IMR-90 (cell line): Measurements from ENCODE around the gene SPATA33. TPM values are rescaled to one million over a fixed set of nuclear protein-coding genes. Genes with fewer than 3 reads are reported as not detected.

ENCODE experiments used
- ATAC-seq: fragments of 200-7000 bp; cut with Tn5 transposase; 2 replicates; pipeline ENCODE4 v1.9.1; 2020; ENCODE audit warnings: low read depth, mild to moderate bottlenecking, moderate library complexity
- BruUV-seq: library from RNA; stranded (reverse); fragments of 400-500 nt; replicated peaks from 2 replicates; lab custom pipeline; 2021; lab: Mats Ljungman, UMichigan
- CTCF ChIA-PET: fragments of 300-600 bp; formaldehyde crosslinking; extraction: SDS; loops from one replicate; lab custom pipeline; 2021; ENCODE audit warnings: antibody characterized with exemption; lab: Yijun Ruan, JAX
- POLR2A ChIA-PET: fragments of 300-600 bp; sonication (Branson Sonifier 250); formaldehyde crosslinking; loops from one replicate; lab custom pipeline; 2022; ENCODE audit warnings: antibody characterized with exemption; ENCODE audit not compliant: unreplicated experiment; lab: Charles Lee
- DNase-seq: peaks from one replicate; pipeline ENCODE4 v3.0.0; 2013
- H2AFZ ChIP-seq: replicated peaks from 2 replicates; pipeline ENCODE3; 2013; ENCODE audit warnings: low read length, mild to moderate bottlenecking; ENCODE audit not compliant: poor library complexity
- H2AK5ac ChIP-seq: 2 replicates; pipeline ENCODE4 v1.6.1; 2013; ENCODE audit warnings: low read depth, low read length, inconsistent platforms
- H2AK9ac ChIP-seq: replicated peaks from 2 replicates; pipeline ENCODE3; 2013; ENCODE audit warnings: mild to moderate bottlenecking, low read depth, low read length, moderate library complexity; ENCODE audit not compliant: poor library complexity
- H2BK120ac ChIP-seq: 2 replicates; pipeline ENCODE4 v1.6.1; 2013; ENCODE audit warnings: low read depth, low read length, inconsistent platforms
- H2BK15ac ChIP-seq: 3 replicates; pipeline ENCODE4 v1.6.1; 2013; ENCODE audit warnings: low read depth, low read length, inconsistent platforms
- H2BK20ac ChIP-seq: 2 replicates; pipeline ENCODE4 v1.6.1; 2013; ENCODE audit warnings: low read depth, mild to moderate bottlenecking, inconsistent platforms, low read length, moderate library complexity
- H2BK5ac ChIP-seq: 2 replicates; pipeline ENCODE4 v1.6.1; 2013; ENCODE audit warnings: mild to moderate bottlenecking, low read depth, low read length, inconsistent platforms; ENCODE audit not compliant: poor library complexity, severe bottlenecking
- H3K14ac ChIP-seq: replicated peaks from 2 replicates; pipeline ENCODE4 v1.6.1; 2013; ENCODE audit warnings: low read depth, low read length, inconsistent platforms
- H3K18ac ChIP-seq: 2 replicates; pipeline ENCODE4 v1.6.1; 2013; ENCODE audit warnings: low read depth, low read length, control low read depth
- H3K23ac ChIP-seq: 2 replicates; pipeline ENCODE4 v1.6.1; 2013; ENCODE audit warnings: low read depth, low read length, inconsistent platforms
- H3K27ac ChIP-seq: 2 replicates; pipeline ENCODE4 v1.5.1; 2013; ENCODE audit warnings: mild to moderate bottlenecking, control low read depth, low read length; ENCODE audit not compliant: insufficient read depth
- H3K27me3 ChIP-seq: 2 replicates; pipeline ENCODE4 v1.6.1; 2013; ENCODE audit warnings: low read length; ENCODE audit not compliant: control insufficient read depth, insufficient read depth
- H3K36me3 ChIP-seq: 2 replicates; pipeline ENCODE4 v1.6.1; 2013; ENCODE audit warnings: low read length, mixed read lengths; ENCODE audit not compliant: control insufficient read depth, insufficient read depth
- H3K4ac ChIP-seq: 2 replicates; pipeline ENCODE4 v1.6.1; 2013; ENCODE audit warnings: low read depth, low read length, inconsistent platforms
- H3K4me1 ChIP-seq: 2 replicates; pipeline ENCODE4 v1.6.1; 2013; ENCODE audit warnings: low read length, mixed read lengths; ENCODE audit not compliant: control insufficient read depth, insufficient read depth
- H3K4me2 ChIP-seq: 2 replicates; pipeline ENCODE4 v1.6.1; 2013; ENCODE audit warnings: low read depth, mild to moderate bottlenecking, control low read depth, low read length, moderate library complexity
- H3K4me3 ChIP-seq: 2 replicates; pipeline ENCODE4 v1.5.1; 2013; ENCODE audit warnings: low read depth, mild to moderate bottlenecking, control low read depth, low read length, moderate library complexity; ENCODE audit not compliant: insufficient read depth
- H3K56ac ChIP-seq: 2 replicates; pipeline ENCODE4 v1.6.1; 2013; ENCODE audit warnings: low read length, inconsistent platforms; ENCODE audit not compliant: insufficient read depth; ENCODE audit errors: extremely low read depth
- H3K79me1 ChIP-seq, 2 experiments: 2 replicates each; pipeline ENCODE4 v1.6.1; 2013; ENCODE audit warnings: low read length in 2 of 2, inconsistent platforms in 1 of 2, low read depth in 1 of 2
- H3K9ac ChIP-seq: 2 replicates; pipeline ENCODE4 v1.6.1; 2013; ENCODE audit warnings: low read depth, low read length, control low read depth
- H3K9me1 ChIP-seq: 2 replicates; pipeline ENCODE4 v1.6.1; 2013; ENCODE audit warnings: low read length, inconsistent platforms; ENCODE audit not compliant: insufficient read depth
- H3K9me3 ChIP-seq: 2 replicates; pipeline ENCODE4 v1.6.1; 2013; ENCODE audit warnings: low read length; ENCODE audit not compliant: control insufficient read depth, insufficient read depth
- H4K20me1 ChIP-seq: 2 replicates; pipeline ENCODE4 v1.6.1; 2013; ENCODE audit warnings: low read length, inconsistent platforms; ENCODE audit not compliant: insufficient read depth
- H4K5ac ChIP-seq: 2 replicates; pipeline ENCODE4 v1.6.1; 2013; ENCODE audit warnings: mild to moderate bottlenecking, low read depth, low read length, control low read depth
- H4K8ac ChIP-seq, 2 experiments: 2 replicates each; pipeline ENCODE4 v1.6.1; 2013; ENCODE audit warnings: low read depth in 2 of 2, low read length in 2 of 2, control low read depth in 1 of 2, inconsistent platforms in 1 of 2
- H4K91ac ChIP-seq: 2 replicates; pipeline ENCODE4 v1.6.1; 2013; ENCODE audit warnings: low read depth, low read length, inconsistent platforms; ENCODE audit not compliant: insufficient read depth
- MAFK ChIP-seq: IDR thresholded peaks from 2 replicates; pipeline ENCODE4 v1.6.1; 2012; ENCODE audit warnings: low read depth, low read length, improper control_type of control experiment
- MAZ ChIP-seq: IDR thresholded peaks from 2 replicates; pipeline ENCODE4 v1.6.1; 2012; ENCODE audit warnings: low read depth, mild to moderate bottlenecking, low read length, improper control_type of control experiment, moderate library complexity, borderline replicate concordance
- MXI1 ChIP-seq: IDR thresholded peaks from 2 replicates; pipeline ENCODE4 v1.6.1; 2012; ENCODE audit warnings: low read depth, mild to moderate bottlenecking, low read length, moderate library complexity, borderline replicate concordance
- NFE2L2 ChIP-seq: fragments of 150-350 bp; IDR thresholded peaks from 2 replicates; pipeline ENCODE4 v1.6.1; 2016; ENCODE audit warnings: low read depth, mild to moderate bottlenecking, low read length
- RAD21 ChIP-seq: IDR thresholded peaks from 2 replicates; pipeline ENCODE4 v1.6.1; 2012; ENCODE audit warnings: low read length, improper control_type of control experiment
- WGBS, 2 experiments: methylation state at CpG; one replicate each; pipeline versions ENCODE4 v1.1.5 to v1.1.7; 2013; ENCODE audit warnings: missing lambda C conversion rate in 2 of 2; ENCODE audit not compliant: insufficient read length in 1 of 2; ENCODE audit errors: extremely low coverage in 2 of 2; 5-methylcytosine and 5-hydroxymethylcytosine counted together
- dilution Hi-C: fragments of 300-500 bp; cut with HindIII; formaldehyde crosslinking; loops from one replicate; pipeline ENCODE4 v1.14.3; 2018; ENCODE audit warnings: low sequenced_read_pairs; ENCODE audit not compliant: unreplicated experiment
- in situ Hi-C: fragments of 300-500 bp; cut with MboI; formaldehyde crosslinking; loops from 3 replicates; pipeline ENCODE4 v1.14.3; 2019; ENCODE audit warnings: low sequenced_read_pairs, inconsistent platforms, mixed read lengths
- intact Hi-C: fragments of 100-400 bp; cut with micrococcal nuclease; formaldehyde crosslinking; loops from 2 replicates; pipeline ENCODE4 v1.10.0; 2022
- polyA plus RNA-seq, 3 experiments: library from polyadenylated mRNA; depleted of rRNA; stranded (reverse); fragments of >200 nt; gene quantifications; 2 replicates each; pipeline ENCODE4 v1.2.3, GENCODE V29; 2012; ENCODE audit warnings: low replicate concordance in 1 of 3
- total RNA-seq: library from RNA; depleted of rRNA; stranded (reverse); fragments of >200 nt; gene quantifications from 2 replicates; pipeline ENCODE4 v1.2.3, GENCODE V29; 2012

Gene SPATA33
- total and polyA plus RNA-seq, 2 of the 4 experiments (the other 2 are of a cell fraction) = 0.90 to 3.4 TPM

DNA sequence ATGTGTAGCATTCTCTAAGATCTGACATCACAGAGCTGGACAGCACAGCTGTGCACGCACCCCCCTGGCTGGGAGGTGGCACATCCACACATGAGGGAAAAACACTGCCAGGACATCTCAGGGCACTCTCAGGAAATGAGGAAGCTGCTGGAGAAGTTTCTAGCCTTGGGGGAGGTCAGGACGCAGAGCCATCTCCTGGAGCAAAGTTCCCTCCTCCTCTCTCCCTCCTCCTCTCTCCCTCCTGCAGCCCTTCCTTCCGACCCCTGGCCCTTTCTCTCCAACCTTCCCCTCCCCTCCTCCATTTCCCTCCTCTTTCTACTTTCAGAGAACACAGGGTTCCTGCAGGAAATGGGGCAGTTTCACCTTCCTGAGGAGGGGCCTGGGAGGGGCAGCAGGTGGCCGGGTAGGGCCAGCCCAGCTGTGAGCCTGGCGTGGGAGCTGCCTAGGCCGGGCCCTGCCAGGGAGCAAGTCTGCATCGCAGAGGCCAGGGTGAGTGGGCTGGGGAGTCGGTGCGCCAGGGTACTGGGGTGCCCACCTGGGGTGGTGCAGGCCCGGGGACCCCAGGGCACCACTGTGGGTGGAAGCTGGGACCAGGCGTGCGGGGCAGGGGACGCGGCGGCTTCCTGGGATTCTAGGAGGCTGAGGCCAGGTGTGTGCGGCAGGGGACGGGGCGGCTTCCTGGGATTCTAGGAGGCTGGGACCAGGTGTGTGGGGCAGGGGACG, 44.2 kb upstream of the SPATA33 start, which contains the start of gene DPEP1:
TSS of gene DPEP1 (plus strand) at position 412 of the 723 bp plus-strand sequence. CDS start 16,769 bp downstream, outside the sequence.
- no peak within 1 kb of the TSS for H3K4ac ChIP-seq
- no peak within 1 kb of the TSS for H2BK120ac ChIP-seq
- in situ Hi-C loops = no loop called here
- H3K27ac ChIP-seq = no peak within 1 kb of the TSS
- intact Hi-C loops = no loop called here
- no peak within 1 kb of the TSS for H3K4me2 ChIP-seq
- no peaks in the 10 kb centered on the region for H3K9me3 ChIP-seq
- H4K20me1 ChIP-seq = peaks cover 6% of the 10 kb centered on the region; the same call in 1 of the 2 replicates
- no peaks in the 10 kb centered on the region for H3K79me1 ChIP-seq
- 93% methylated on average over 13 of the region's 19 CpGs; no CpG with 5 or more reads in 1 of the 2 experiments for WGBS, 2 experiments
- no peak within 1 kb of the TSS for H4K91ac ChIP-seq
- H2AK9ac ChIP-seq = no peak within 1 kb of the TSS
- TF ChIP-seq NFE2L2 = no peak
- TF ChIP-seq MAFK = no peak
- no peak for TF ChIP-seq RAD21
- TF ChIP-seq MAZ = no peak
- no peak for TF ChIP-seq MXI1
- dilution Hi-C loops = no loop called here
- 0 out of 2 replicates have a peak, but pooled peaks cover 3% of the 10 kb centered on the region for H3K9me1 ChIP-seq
- H2AK5ac ChIP-seq = no peak within 1 kb of the TSS
- peaks cover 2% of the 10 kb centered on the region; the same call in 1 of the 2 replicates for H3K27me3 ChIP-seq
- H3K36me3 ChIP-seq = no peaks in the 10 kb centered on the region
- POLR2A ChIA-PET = no interaction called here
- no peak within 1 kb of the TSS for H2BK20ac ChIP-seq
- no peak within 1 kb of the TSS for H3K56ac ChIP-seq
- H3K18ac ChIP-seq = no peak within 1 kb of the TSS
- ATAC-seq (peak; percentile 21; the same call in 1 of the 2 replicates), DNase-seq (no peak)
- BruUV-seq = no TSS peak
- no peak within 1 kb of the TSS for H3K23ac ChIP-seq
- no peaks in the 10 kb centered on the region; the same call in 1 of the 2 replicates for H3K4me1 ChIP-seq
- H2BK5ac ChIP-seq = no peak within 1 kb of the TSS
- H4K8ac ChIP-seq = no peak within 1 kb of the TSS
- no peak within 1 kb of the TSS for H3K4me3 ChIP-seq
- H2BK15ac ChIP-seq = no peak within 1 kb of the TSS
- no peak within 1 kb of the TSS for H4K5ac ChIP-seq
- no peak within 1 kb of the TSS for H2AFZ ChIP-seq
- H3K9ac ChIP-seq = no peak within 1 kb of the TSS
- no peak within 1 kb of the TSS for H3K14ac ChIP-seq
- CTCF ChIA-PET = interaction anchor here (1.6 kb wide), 1 partner anchor 11 kb away, joined by 5 read pairs; no protein-coding TSS in a partner anchor
